Breast epithelium (tissue), 3 donors: ENCODE data around the gene NINL. TPM values are rescaled to one million over a fixed set of nuclear protein-coding genes. Genes with fewer than 3 reads are reported as not detected.

Experiments
- total RNA-seq, 3 donors: library from RNA; depleted of rRNA; stranded (reverse); fragments of >200 nt; gene quantifications; one replicate each; pipeline ENCODE4 v1.1.0, GENCODE V29; 2016

Gene NINL
- total RNA-seq, 3 donors from 2014 or later, result 6.9 to 15.5 (median 12.8) TPM

Other genes starting within 250 kb of the NINL start
- gene ABHD12, start 194.7 kb downstream of the NINL start, total RNA-seq, result 10 to 100 TPM; 26.9 to 67.7 (median 53.4) TPM
- gene GINS1, start 177.9 kb downstream of the NINL start, total RNA-seq, result under 1 TPM; 0.32 to 0.73 (median 0.33) TPM
- gene NANP, start 38.5 kb upstream of the NINL start, total RNA-seq, result 1 to 10 TPM; 3.8 to 5.7 (median 5.2) TPM
- gene ZNF337, start 111.3 kb upstream of the NINL start, total RNA-seq, result 10 to 100 TPM; 16.3 to 25.9 (median 20.0) TPM